ENCODE data around the gene ITM2A. TPM values are rescaled to one million over a fixed set of nuclear protein-coding genes. Genes with fewer than 3 reads are reported as not detected.

ITM2A gene
- polyA plus RNA-seq, 10 donors = 616 to 1,066 (median 893) TPM

DNA sequence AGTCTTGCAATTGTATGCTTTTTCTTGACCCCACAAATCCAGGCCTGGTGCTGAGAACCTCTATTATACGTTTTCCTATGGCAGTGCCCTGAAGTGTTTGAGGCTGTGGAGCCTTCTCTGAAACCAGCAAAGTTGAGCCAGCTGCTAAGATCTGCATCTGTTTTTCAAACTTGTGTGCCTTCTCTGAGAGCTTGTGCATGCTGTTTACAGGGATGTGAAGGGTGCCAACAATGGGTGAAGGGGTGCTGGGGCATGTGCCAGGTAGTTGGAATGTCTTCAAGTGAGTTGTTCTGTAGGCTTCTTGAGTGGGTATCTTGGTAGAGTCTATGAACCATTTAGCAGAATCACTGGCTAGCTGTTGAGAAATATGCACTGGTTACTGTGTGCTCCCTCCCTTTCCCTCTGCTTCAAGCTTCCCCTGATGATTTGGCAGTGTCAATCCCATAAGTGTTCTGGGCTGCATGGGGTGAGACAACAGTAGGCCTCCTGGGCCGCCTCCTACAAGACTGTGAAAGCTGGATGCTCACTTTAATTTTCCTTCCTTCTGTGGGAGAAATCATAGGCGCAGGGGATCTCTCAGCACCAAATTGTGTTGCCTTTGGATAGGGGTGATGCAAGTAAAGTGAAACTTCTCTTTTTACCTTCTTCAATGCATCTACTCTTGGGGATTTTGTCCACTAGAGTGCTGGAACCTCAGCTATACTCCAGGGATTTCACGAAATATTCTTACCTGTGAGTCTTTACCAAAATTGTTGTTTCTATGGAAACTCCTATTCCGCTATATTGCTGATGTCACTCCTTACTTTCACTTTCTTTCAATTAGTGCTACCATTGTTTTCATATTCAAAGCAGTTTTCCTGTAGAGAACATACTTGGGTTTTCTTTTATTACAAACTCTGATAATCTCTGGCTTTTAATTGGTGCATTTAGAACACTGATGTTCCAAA lies 30.0 kb downstream of the ITM2A start:
- no peak for DNase-seq

DNA sequence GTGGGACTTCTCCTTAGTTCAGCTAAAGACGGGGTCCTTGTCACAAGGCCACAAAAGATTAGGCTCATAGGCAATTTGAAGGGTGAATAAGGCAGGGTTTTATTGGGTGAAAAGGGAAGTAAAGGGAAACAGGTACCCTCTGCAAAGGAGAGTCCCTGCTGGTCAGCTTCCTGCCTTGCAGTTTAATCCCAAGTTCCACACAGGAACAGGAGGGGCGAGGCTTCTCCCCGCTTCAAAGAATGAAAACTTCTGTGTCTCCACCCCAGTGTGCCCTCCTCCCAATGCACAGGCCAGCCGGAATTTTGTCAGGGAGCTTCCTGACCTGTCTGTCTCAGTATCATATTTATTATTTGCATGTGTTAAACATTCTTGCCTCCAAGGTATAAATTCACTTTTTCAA lies 37.1 kb downstream of the ITM2A start:
- DNase-seq = no peak

DNA sequence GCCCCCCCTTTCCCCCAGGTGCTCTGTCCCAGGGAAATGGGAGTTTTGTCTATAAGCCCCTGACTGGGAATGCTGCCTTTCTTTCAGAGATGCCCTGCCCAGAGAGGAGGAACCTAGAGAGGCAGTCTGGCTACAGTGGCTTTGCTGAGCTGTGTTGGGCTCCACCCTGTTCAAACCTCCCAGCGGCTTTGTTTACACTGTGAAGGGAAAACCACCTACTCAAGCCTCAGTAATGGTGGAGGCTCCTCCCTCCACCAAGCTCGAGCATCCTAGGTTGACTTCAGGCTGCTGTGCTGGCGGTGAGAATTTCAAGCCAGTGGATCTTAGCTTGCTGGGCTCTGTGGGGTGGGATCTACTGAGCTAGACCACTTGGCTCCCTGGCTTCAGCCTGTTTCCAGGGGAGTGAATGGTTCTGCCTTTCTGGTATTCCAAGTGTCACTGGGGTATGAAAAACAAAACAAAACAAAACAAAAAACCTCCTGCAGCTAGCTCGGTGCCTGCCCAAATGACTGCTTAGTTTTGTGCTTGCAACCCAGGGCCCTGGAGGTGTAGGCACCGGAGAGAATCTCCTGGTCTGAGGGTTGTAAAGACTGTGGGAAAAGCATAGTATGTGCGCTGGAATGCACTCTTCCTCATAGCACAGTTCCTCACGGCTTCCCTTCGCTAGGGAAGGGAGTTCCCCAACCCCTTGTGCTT lies 41.7 kb downstream of the ITM2A start:
- DNase-seq = no peak

Other genes starting within 250 kb of the ITM2A start
- gene GPR174, start 222.6 kb downstream of the ITM2A start, polyA plus RNA-seq (ENCODE audit: insufficient read length in 10 of 10) = 1 to 10 TPM in 1 of 10 donors, under 1 TPM in 9; 0.17 to 2.0 (median 0.39) TPM